ENCODE results near the gene CCNY. TPM values are rescaled to one million over a fixed set of nuclear protein-coding genes. Genes with fewer than 3 reads are reported as not detected.

The CCNY gene
- total RNA-seq, 3 donors from 2014 or later (not counting 1 experiment from before 2014, with no cell fraction given), result 71.0 to 87.2 (median 74.3) TPM

DNA sequence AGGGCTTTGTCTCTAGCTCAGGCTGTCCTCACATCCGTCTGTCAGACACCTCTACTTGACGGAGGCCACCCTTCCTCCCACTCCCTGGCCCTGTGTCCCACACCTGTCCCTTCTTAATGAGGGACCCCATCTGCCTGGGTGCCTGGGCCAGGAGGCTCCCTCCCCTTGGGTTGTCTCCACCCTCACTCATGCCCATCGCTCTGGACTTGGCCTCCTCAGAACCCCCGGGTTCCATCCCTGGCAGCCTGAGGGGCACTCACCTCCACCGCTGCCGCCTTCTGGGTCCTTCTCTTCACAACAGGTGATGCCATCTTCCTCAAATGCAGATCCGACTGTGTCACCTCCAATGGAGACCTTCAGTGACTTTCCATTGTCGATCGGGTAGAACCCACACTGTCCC is 248.6 kb downstream of the CCNY start:
- no peaks in the 10 kb centered on the region for H3K9me3 Mint-ChIP-seq
- Histone ChIP-seq H3K27ac (ENCODE audit: low read length) (no peak overlapping the region), H3K4me3 (ENCODE audit: low read length) (no peak overlapping the region), H3K27me3 (ENCODE audit: control insufficient read depth, insufficient read depth, low read length) (no peaks in the 10 kb centered on the region), H3K9me3 (ENCODE audit: control insufficient read depth, insufficient read depth, low read length) (no peaks in the 10 kb centered on the region), H3K4me1 (ENCODE audit: control insufficient read depth, insufficient read depth, low read length) (no peaks in the 10 kb centered on the region), H3K36me3 (ENCODE audit: control insufficient read depth, insufficient read depth, low read length) (no peaks in the 10 kb centered on the region)
- 96% methylated on average over 9 of the region's 9 CpGs for WGBS (ENCODE audit: insufficient coverage)
- H3K27ac Mint-ChIP-seq, result no peak overlapping the region
- intact Hi-C loops (cut with micrococcal nuclease), result no loop called here
- no peak overlapping the region for H3K4me3 Mint-ChIP-seq
- no peak for ATAC-seq
- no peaks in the 10 kb centered on the region for H3K4me1 Mint-ChIP-seq
- TF ChIP-seq, protein P1, sequence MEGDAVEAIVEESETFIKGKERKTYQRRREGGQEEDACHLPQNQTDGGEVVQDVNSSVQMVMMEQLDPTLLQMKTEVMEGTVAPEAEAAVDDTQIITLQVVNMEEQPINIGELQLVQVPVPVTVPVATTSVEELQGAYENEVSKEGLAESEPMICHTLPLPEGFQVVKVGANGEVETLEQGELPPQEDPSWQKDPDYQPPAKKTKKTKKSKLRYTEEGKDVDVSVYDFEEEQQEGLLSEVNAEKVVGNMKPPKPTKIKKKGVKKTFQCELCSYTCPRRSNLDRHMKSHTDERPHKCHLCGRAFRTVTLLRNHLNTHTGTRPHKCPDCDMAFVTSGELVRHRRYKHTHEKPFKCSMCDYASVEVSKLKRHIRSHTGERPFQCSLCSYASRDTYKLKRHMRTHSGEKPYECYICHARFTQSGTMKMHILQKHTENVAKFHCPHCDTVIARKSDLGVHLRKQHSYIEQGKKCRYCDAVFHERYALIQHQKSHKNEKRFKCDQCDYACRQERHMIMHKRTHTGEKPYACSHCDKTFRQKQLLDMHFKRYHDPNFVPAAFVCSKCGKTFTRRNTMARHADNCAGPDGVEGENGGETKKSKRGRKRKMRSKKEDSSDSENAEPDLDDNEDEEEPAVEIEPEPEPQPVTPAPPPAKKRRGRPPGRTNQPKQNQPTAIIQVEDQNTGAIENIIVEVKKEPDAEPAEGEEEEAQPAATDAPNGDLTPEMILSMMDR (IDR thresholded peaks at IDR 0.05), result no peak
- H3K27me3 Mint-ChIP-seq (ENCODE audit: low read depth in 2 of 2), result peaks cover 0 to 5% of the 10 kb centered on the region in 2 donors
- no peak for DNase-seq
- no peaks in the 10 kb centered on the region for H3K36me3 Mint-ChIP-seq

DNA sequence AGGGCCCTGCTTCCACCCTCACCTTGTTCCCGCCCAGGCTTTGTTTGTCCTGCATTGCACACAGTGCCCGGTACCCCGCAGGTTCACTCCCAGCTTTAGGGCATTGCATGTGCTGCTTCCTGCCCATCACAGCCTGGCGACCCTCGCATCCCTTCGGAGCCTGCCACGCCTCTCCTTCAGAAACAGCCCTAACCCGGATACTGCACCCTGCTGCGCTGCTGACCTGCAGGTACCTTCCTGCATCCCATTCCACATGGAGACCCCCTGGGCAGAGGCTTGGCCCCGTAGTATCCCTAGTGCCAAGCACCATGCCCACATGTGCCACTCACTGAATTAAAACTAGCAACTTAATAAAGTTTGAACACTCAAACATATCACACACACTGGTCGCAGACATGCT is 249.0 kb downstream of the CCNY start:
- Mint-ChIP-seq H3K9me3 (no peaks in the 10 kb centered on the region), H3K4me1 (no peaks in the 10 kb centered on the region), H3K27ac (no peak overlapping the region), H3K27me3 (ENCODE audit: low read depth in 2 of 2) (peaks cover 0 to 5% of the 10 kb centered on the region in 2 donors), H3K36me3 (no peaks in the 10 kb centered on the region), H3K4me3 (no peak overlapping the region)
- H3K27me3 ChIP-seq (ENCODE audit: control insufficient read depth, insufficient read depth, low read length), result no peaks in the 10 kb centered on the region
- H3K4me1 ChIP-seq (ENCODE audit: control insufficient read depth, insufficient read depth, low read length), result no peaks in the 10 kb centered on the region
- ATAC-seq (no peak), DNase-seq (no peak)
- H3K9me3 ChIP-seq (ENCODE audit: control insufficient read depth, insufficient read depth, low read length), result no peaks in the 10 kb centered on the region
- no peak overlapping the region for H3K27ac ChIP-seq (ENCODE audit: low read length)
- intact Hi-C loops (cut with micrococcal nuclease), result no loop called here
- no peaks in the 10 kb centered on the region for H3K36me3 ChIP-seq (ENCODE audit: control insufficient read depth, insufficient read depth, low read length)
- no peak overlapping the region for H3K4me3 ChIP-seq (ENCODE audit: low read length)
- TF ChIP-seq, protein P1 (IDR thresholded peaks at IDR 0.05), result no peak
- 95% methylated on average over 11 of the region's 11 CpGs for WGBS (ENCODE audit: insufficient coverage)

DNA sequence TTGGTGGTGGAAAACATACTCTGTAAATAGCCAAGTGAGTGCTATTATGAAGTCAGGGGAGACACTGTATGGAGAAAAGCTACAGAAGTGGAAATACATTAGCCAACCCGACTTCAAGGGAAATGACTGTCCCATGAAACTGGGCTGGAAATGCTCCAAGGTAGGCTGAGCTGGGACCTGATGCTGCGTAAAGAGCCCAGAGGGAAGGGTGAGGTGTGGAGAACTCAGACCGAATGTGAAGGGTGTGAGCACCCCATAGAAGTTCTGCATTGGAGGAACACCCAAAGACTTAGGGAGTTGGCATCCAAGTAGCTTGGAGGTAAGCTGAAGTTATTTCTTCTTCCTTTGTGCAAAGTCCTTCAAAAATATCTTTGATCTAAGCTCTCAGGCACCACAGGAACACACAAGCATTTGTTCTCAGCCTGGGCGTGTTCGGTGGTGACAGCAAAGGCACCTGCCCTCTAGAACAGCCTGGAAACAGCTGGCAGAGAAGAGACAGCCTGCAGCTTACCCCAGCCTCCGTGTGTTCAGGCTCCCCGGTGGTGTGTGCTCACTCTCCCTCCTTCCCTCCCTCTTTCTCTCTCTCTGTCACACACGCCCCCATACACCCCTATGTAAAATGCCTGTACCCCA is 249.7 kb downstream of the CCNY start:
- DNase-seq (no peak), ATAC-seq (no peak)
- H3K4me1 ChIP-seq (ENCODE audit: control insufficient read depth, insufficient read depth, low read length), result no peaks in the 10 kb centered on the region
- TF ChIP-seq, protein P1 (IDR thresholded peaks at IDR 0.05), result no peak
- no peaks in the 10 kb centered on the region for H3K9me3 ChIP-seq (ENCODE audit: control insufficient read depth, insufficient read depth, low read length)
- H3K27ac ChIP-seq (ENCODE audit: low read length), result no peak overlapping the region
- H3K27ac Mint-ChIP-seq, result no peak overlapping the region
- no peaks in the 10 kb centered on the region for H3K4me1 Mint-ChIP-seq
- peaks cover 5% of the 10 kb centered on the region for H3K36me3 Mint-ChIP-seq
- no peak overlapping the region for H3K4me3 ChIP-seq (ENCODE audit: low read length)
- WGBS (ENCODE audit: insufficient coverage), result 48% methylated on average over 8 of the region's 8 CpGs
- no peaks in the 10 kb centered on the region for H3K36me3 ChIP-seq (ENCODE audit: control insufficient read depth, insufficient read depth, low read length)
- H3K9me3 Mint-ChIP-seq, result peaks cover 2% of the 10 kb centered on the region in 2 donors
- peaks cover 5% of the 10 kb centered on the region in 2 donors for H3K27me3 Mint-ChIP-seq (ENCODE audit: low read depth in 2 of 2)
- H3K27me3 ChIP-seq (ENCODE audit: control insufficient read depth, insufficient read depth, low read length), result no peaks in the 10 kb centered on the region
- H3K4me3 Mint-ChIP-seq, result no peak overlapping the region
- intact Hi-C loops (cut with micrococcal nuclease), result no loop called here

DNA sequence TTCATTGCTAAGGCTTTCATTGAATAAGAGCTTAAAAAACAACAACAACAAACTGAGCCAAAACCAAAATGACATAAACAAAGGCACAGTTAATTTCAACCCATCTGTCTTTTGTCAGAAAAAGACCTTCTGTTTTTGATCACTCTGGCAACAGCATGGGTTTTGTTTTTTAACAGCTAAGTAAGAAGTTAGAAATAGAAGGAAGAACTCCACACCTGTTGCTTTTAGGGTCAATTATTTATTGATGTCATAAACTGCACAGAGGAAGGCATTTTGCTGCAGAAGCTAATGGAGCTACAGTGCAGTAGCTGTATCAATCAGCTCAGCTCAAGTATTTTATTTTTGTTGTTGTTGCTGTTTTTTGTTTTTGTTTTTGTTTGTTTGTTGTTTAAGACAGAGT is 252.5 kb downstream of the CCNY start:
- TF ChIP-seq, protein P1 (IDR thresholded peaks at IDR 0.05), result no peak
- no peaks in the 10 kb centered on the region for H3K27me3 ChIP-seq (ENCODE audit: control insufficient read depth, insufficient read depth, low read length)
- H3K27ac ChIP-seq (ENCODE audit: low read length), result no peak overlapping the region
- no peak overlapping the region for H3K4me3 ChIP-seq (ENCODE audit: low read length)
- no peaks in the 10 kb centered on the region for H3K36me3 ChIP-seq (ENCODE audit: control insufficient read depth, insufficient read depth, low read length)
- Mint-ChIP-seq H3K4me1 (no peaks in the 10 kb centered on the region), H3K4me3 (no peak overlapping the region), H3K9me3 (peaks cover 2% of the 10 kb centered on the region in 2 donors), H3K27ac (no peak overlapping the region), H3K36me3 (peaks cover 7% of the 10 kb centered on the region), H3K27me3 (ENCODE audit: low read depth in 2 of 2) (peaks cover 5 to 16% of the 10 kb centered on the region in 2 donors)
- intact Hi-C loops (cut with micrococcal nuclease), result no loop called here
- no peak for ATAC-seq
- no peaks in the 10 kb centered on the region for H3K4me1 ChIP-seq (ENCODE audit: control insufficient read depth, insufficient read depth, low read length)
- H3K9me3 ChIP-seq (ENCODE audit: control insufficient read depth, insufficient read depth, low read length), result no peaks in the 10 kb centered on the region
- no peak for DNase-seq
